Epithelial cell of proximal tubule (primary cell): Measurements from ENCODE around the gene TBKBP1. TPM values are rescaled to one million over a fixed set of nuclear protein-coding genes. Genes with fewer than 3 reads are reported as not detected.

Experiments
- DNase-seq: peaks from one replicate; pipeline ENCODE4 v3.0.0-alpha.2; 2011; ENCODE audit warnings: low read depth
- H3K4me3 ChIP-seq: 2 replicates; pipeline ENCODE4 v1.5.1; 2011; ENCODE audit warnings: low read depth, mild to moderate bottlenecking, low read length
- CTCF ChIP-seq: conservative IDR thresholded peaks from 2 replicates; pipeline ENCODE4 v1.5.1; 2012; ENCODE audit warnings: low read depth, mild to moderate bottlenecking, low read length
- total RNA-seq: library from RNA; depleted of rRNA; stranded (reverse); fragments of >200 nt; gene quantifications from 2 replicates; pipeline ENCODE4 v1.2.3, GENCODE V29; 2015

Gene TBKBP1
- total RNA-seq, 1 donor from 2014 or later, result 4.2 TPM

GRCh38 chr17:47695429-47696376 lies 1.7 kb downstream of the TBKBP1 start:
- no peak for DNase-seq
- no peak for TF ChIP-seq CTCF
- H3K4me3 ChIP-seq, result peak overlapping the region; percentile 79

GRCh38 chr17:47696717-47697642 lies 3.0 kb downstream of the TBKBP1 start:
- TF ChIP-seq CTCF, result no peak
- no peak overlapping the region for H3K4me3 ChIP-seq
- no peak for DNase-seq

GRCh38 chr17:47697906-47698711 lies 4.1 kb downstream of the TBKBP1 start:
- H3K4me3 ChIP-seq, result no peak overlapping the region
- TF ChIP-seq CTCF, result no peak
- no peak for DNase-seq

GRCh38 chr17:47698749-47699535 lies 5.0 kb downstream of the TBKBP1 start:
- DNase-seq, result no peak
- H3K4me3 ChIP-seq, result no peak overlapping the region
- peak; percentile 85 for TF ChIP-seq CTCF

- no peak for TF ChIP-seq CTCF
- no peak for DNase-seq
- no peak overlapping the region for H3K4me3 ChIP-seq
Measured at GRCh38 chr17:47699536-47699840, 5.5 kb downstream of the TBKBP1 start.
